ENCODE data around the gene NAT8. TPM values are rescaled to one million over a fixed set of nuclear protein-coding genes. Genes with fewer than 3 reads are reported as not detected.

The NAT8 gene
- total and polyA plus RNA-seq, 3 donors from 2014 or later = 6.0 TPM; not detected in 2

Other genes starting within 250 kb of the NAT8 start
- gene TPRKB, start 94.9 kb upstream of the NAT8 start, total RNA-seq = 10 to 100 TPM; 29.0 to 34.5 TPM
- 72.2 TPM for gene TPRKB, start 94.9 kb upstream of the NAT8 start, polyA plus RNA-seq (ENCODE audit: insufficient read depth, low read depth, low replicate concordance)
- gene DUSP11, start 137.7 kb upstream of the NAT8 start, total RNA-seq = 10 to 100 TPM; 55.3 to 56.3 TPM
- gene DUSP11, start 137.7 kb upstream of the NAT8 start, polyA plus RNA-seq (ENCODE audit: insufficient read depth, low read depth, low replicate concordance) = 32.2 TPM
- gene C2orf78, start 141.8 kb upstream of the NAT8 start, total RNA-seq = 10 to 100 TPM in 1 of 2 donors, 1 to 10 TPM in 1; 3.5 to 18.6 TPM
- 11.6 TPM for gene C2orf78, start 141.8 kb upstream of the NAT8 start, polyA plus RNA-seq (ENCODE audit: insufficient read depth, low read depth, low replicate concordance)
- gene STAMBP, start 186.5 kb upstream of the NAT8 start, total RNA-seq = 10 to 100 TPM; 47.4 to 51.2 TPM
- gene STAMBP, start 186.5 kb upstream of the NAT8 start, polyA plus RNA-seq (ENCODE audit: insufficient read depth, low read depth, low replicate concordance) = 49.0 TPM